ENCODE results near the gene LDLRAD4. TPM values are rescaled to one million over a fixed set of nuclear protein-coding genes. Genes with fewer than 3 reads are reported as not detected.
"Not testable (repeated sequence)": the region's sequence is repeated elsewhere in the genome, so short reads cannot be mapped to it uniquely, and the experiment has no call there.

The LDLRAD4 gene
- polyA plus RNA-seq, 3 donors = 10.3 to 11.5 (median 10.9) TPM

DNA sequence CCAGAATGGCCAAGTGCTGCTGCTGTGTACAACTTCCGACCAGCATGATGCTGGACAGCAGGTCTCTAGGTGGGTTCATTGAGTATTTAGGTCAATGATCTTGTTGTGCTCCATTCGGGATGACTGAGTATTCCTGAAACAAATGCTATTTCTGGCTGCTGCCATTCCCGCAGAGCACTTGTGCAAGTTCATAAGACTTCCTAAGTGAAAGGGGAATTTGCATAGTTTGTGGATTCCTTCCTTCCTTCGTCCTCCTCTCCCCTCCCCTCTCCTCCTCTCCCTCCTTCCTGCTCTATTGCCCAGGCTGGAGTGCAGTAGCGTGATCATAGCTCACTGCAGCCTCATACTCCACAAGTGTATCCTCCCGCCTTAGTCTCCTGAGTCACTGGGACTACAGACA, 40.4 kb downstream of the LDLRAD4 start:
- no peak for DNase-seq (ENCODE audit: extremely low read depth in 1 of 11, low read depth in 9 of 11, low spot score in 4 of 11)

DNA sequence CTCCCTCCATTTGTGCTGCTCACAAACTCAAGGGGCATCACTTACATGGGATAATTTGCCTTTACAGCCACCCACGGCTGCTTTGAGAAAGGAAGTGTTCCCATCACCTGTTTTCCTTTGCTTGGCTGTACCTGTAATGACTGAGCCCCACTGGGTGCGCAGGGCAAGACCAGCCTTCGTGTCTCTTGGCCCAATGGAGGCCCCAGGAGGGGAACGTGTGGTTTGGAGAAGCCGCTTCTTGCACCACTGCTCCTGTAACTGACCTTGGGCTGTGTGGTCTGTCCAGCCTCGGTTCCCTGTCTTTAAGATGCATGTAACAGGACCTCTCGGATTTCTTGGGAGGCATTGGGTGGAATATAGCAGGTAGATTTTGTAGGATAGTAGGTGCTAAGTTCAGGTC, 41.1 kb downstream of the LDLRAD4 start:
- DNase-seq (ENCODE audit: extremely low read depth in 1 of 11, low read depth in 9 of 11, low spot score in 4 of 11) = no peak

DNA sequence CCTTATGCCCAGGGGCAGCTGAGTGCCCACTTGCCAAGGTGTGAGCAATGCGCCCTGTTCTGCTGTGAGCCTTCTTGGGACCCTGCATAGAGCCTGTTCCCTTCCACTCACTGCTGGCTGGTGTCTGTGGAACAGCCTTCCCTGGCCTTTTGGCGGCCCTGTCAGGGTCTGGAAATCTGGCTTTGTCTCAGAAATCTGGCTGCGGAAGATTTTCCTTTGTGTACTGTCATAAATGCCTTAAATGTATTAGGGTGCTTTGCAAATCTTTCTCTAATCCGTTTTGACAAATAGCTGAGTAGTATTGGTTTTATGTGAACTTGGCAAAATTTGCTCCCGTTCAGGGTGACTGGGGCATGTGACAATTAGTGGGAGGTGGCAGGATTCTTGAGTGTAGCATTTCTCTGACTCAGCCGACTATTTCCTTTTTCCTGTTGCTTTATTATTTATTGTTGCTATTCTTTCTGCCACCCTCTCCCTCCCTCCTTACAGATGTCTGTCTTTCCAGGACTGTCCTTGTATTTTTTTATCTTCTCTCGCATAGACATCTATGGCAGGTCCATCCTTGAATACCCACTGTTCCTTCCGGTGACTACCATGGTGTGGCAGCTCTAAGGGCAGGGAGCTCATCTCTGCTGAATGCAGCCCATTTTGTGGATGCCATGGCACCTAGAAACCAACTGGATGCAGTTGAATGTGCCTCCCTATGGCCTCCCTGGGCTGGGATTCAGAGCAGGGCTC, 41.8 kb downstream of the LDLRAD4 start:
- no peak for DNase-seq (ENCODE audit: extremely low read depth in 1 of 11, low read depth in 9 of 11, low spot score in 4 of 11)

DNA sequence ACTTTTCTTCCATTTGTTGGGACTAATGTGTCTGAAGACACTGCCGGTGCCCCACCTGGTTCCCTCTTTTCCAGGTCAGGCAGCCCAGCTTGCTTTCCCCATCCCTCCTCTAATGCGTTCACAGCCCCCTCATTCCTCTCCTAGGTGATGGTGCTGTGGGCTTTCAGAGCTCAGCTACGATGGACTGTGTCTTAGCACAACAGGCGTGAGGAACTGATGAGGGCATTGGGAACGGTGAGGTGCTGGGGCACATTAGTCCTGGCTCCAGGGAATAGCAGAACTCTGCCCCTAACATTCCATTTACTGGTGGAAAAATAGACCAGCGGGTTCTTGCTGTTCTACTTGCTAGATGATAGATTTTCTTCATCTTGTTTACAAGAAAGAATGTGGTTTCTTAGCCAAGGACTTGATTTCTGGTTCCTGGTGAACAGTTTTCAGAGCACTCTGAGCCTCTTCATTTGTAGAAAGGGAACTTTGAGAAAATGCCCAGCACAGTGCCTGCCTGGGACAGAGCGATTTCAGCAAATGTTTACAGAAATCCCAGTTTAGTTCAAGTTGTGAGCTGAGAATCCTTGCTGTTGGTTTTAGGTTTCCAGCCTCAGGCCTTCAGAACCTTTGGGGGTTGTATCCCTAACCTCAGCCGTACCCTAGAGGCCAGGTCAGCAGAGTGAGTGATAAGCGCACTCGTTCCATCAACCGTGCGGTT, 42.5 kb downstream of the LDLRAD4 start:
- no peak for DNase-seq (ENCODE audit: extremely low read depth in 1 of 11, low read depth in 9 of 11, low spot score in 4 of 11)

DNA sequence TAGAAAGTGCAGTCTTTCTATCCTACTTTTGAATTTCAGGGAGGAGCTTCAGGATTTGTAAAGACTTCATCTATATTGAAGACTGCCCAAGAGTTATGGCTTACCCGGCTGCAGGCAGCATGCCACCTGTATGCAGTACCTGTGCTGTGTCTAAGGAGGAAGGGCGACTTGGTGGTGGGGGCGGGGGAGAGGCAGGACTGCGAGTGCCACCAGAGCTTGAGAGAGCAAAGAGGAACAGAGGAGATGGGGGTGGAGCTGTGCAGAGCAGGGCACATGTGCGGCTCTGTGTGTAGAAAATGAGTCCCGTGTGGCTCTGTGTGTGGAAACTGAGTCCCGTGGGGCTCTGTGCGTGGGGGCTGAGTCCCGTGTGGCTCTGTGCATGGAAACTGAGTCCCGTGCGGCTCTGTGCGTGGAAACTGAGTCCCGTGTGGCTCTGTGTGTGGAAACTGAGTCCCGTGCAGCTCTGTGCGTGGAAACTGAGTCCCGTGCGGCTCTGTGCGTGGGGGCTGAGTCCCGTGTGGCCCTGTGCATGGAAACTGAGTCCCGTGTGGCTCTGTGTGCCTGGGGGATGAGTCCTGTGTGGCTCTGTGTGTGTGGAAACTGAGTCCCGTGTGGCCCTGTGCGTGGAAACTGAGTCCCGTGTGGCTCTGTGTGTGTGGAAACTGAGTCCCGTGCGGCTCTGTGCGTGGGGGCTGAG, 43.2 kb downstream of the LDLRAD4 start:
- DNase-seq (ENCODE audit: extremely low read depth in 1 of 11, low read depth in 9 of 11, low spot score in 4 of 11) = no peak

DNA sequence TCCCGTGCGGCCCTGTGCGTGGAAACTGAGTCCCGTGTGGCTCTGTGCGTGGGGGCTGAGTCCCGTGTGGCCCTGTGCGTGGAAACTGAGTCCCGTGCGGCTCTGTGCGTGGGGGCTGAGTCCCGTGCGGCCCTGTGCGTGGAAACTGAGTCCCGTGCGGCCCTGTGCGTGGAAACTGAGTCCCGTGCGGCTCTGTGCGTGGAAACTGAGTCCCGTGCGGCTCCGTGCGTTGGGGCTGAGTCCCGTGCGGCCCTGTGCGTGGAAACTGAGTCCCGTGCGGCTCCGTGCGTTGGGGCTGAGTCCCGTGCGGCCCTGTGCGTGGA, 43.8 kb downstream of the LDLRAD4 start:
- not testable (repeated sequence) for DNase-seq (ENCODE audit: extremely low read depth in 1 of 11, low read depth in 9 of 11, low spot score in 4 of 11)

DNA sequence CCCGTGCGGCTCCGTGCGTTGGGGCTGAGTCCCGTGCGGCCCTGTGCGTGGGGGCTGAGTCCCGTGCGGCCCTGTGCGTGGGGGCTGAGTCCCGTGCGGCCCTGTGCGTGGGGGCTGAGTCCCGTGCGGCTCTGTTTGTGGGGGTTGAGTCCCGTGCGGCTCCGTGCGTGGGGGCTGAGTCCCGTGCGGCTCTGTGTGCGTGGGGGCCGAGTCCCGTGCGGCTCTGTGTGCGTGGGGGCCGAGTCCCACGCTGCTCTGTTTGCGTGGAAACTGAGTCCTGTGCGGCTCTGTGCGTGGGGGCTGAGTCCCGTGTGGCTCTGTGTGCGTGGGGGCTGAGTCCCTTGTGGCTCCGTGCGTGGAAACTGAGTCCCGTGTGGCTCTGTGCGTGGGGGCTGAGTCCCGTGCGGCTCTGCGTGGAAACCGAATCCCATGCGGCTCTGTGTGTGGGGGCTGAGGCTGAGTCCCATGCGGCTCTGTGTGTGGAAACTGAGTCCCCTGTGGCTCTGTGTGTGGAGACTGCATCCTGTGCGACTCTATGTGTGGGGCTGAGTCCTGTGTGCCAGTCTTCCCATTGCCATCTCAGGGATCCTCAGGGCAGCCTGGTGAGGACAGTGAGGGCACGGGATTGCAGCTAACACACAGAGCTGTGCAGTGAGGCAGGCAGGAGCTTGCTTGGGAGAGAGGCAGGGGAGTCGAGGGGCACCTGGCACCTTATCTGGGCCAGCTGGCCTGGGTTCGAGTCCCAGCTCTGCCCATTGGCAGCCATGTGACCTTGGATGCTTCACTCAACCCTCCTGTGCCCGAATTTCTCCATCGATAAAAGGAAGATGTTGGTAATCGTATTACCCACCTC, 44.5 kb downstream of the LDLRAD4 start:
- no peak for DNase-seq (ENCODE audit: extremely low read depth in 1 of 11, low read depth in 9 of 11, low spot score in 4 of 11)

DNA sequence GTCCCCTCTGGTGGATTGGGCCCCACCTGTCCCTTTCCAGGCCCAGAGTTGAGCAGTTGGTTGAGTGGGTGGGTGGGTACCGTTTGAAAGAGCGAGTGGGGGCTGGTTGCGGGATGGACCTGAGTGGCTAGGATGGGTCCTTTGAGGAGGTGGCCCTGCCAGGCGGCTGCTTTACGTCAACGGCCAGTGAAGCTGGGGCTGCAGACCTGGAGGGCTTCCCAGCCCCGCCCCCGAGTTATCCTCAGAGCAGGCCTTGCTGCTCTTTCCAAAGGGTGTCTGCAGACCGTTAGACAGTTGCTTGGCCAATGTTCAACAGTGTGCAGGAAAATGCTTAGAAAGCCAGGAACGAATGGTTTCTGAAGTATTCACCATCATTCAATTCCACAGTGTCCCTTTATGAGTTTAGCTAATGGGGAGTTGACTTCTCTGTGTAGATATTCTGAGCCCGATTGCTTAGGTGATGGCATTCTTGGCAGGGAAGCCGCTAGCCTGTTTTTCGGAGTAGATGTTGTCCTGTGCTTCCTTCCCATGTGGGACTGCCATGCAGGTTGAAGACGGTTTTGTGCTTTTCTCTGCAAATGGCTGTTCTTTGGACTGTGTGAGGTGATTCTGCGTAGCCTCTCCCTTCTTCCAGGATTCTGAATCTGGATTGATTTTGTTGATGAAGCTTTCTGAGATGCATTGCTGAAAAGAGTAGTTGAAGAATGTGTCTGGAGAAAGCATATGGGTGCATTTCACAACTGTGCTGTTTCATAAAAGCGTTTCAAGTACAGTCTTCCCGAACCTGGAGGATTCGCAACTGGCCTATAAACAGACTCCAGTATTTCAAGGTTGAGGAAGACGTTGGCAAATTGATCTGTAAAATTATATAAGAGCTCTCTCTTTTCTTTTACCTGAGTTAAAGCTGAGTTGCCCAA, 45.8 kb downstream of the LDLRAD4 start:
- no peak for DNase-seq (ENCODE audit: extremely low read depth in 1 of 11, low read depth in 9 of 11, low spot score in 4 of 11)

DNA sequence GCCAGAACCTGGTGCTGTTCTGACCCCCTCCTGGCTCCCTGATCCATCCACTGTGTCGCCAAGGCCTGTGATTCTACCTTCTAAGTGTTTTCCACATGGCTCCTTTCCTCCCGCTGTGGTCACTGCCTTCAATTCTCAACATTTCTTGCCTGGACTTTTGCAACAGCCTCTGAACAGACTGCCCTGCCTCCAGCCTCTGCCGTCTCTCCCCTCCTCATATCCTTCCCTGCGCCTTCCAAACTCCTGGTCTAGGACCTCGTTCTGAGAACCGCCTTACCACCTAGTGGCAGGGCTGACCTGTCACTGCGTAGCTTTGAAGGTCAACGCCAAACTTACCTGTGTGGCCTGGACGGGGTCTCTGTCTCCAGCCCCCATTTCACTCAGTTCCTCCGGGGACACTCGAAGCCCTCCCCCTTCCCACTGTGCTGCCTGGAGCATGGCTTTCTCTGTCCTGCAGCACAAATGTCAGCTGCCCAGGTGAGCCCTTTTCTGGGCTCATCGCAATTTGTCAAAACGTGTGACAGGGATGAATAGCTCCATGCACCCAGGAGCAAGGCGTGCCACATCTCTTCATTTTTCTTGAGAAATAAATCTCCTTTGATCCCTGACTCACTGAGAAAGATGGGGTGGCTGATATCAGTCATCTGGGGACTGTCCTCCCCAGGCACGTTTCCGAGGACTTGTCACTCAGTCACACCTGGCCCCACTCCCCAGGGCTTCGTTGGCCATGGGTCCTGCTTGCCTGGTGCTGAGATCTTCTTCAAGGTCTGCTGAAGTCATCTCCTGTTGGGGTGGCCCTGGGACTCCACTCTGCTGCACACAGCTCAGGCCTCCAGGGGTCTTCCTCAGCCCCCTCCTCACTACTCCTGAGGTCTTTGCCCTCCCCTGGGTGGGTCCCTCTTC, 46.7 kb downstream of the LDLRAD4 start:
- no peak for DNase-seq (ENCODE audit: extremely low read depth in 1 of 11, low read depth in 9 of 11, low spot score in 4 of 11)

DNA sequence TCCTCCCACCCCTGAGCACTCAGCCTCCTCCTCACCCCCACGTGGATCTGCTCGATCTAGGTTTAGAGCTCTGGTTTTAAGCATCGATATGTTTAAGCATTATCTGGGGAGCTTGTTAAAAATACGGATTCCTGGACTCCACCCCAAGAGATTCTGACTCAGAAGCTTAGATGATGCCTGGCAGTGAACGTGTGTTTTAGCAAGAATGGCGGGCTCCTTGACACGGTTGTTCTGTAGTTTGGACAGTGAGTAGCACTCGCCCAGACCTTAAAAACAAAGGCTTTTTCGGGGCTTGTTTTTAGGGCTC, 47.3 kb downstream of the LDLRAD4 start:
- no peak for DNase-seq (ENCODE audit: extremely low read depth in 1 of 11, low read depth in 9 of 11, low spot score in 4 of 11)

DNA sequence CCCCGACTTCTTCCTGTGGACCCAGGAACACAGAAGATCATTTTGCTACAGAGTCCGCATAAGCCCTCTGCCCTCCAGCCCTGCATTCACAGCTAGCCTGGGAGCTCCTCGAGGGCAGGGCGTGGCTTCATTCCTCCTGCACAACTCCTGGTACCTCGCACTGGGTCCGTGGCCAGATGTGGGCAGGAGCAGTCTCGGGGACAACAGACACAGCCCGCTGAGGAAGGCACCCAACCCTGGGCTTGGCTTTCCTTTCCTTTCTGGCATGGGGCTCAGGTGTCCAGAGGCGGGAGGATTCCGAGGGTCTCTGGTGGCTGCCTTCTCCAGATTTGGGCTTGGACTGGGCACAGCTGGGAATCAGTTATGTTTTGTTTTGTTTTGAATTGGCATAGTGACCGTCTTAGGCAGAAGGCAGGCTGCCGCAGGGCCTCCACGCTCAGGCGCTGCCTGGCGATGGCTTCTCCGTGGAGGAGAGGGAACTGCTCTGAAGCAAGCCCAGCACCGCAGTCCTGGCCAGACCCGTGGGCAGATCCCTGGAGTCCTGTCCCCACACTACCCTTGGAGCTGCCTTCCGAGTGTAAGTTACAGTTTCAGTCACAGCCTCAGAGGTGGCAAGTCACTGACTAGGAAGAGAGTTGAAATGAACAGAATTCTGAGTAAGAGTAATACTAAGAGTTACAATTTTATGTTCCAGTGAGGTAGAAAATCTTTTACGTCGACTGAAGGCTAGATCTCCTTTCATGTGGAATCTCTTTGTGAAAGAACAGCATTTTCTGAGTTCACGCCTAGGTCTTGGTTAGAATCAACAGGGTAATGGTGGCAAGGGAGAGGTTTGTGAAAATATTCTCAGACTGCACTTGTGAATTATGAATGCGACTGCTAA, 47.9 kb downstream of the LDLRAD4 start:
- no peak for DNase-seq (ENCODE audit: extremely low read depth in 1 of 11, low read depth in 9 of 11, low spot score in 4 of 11)

DNA sequence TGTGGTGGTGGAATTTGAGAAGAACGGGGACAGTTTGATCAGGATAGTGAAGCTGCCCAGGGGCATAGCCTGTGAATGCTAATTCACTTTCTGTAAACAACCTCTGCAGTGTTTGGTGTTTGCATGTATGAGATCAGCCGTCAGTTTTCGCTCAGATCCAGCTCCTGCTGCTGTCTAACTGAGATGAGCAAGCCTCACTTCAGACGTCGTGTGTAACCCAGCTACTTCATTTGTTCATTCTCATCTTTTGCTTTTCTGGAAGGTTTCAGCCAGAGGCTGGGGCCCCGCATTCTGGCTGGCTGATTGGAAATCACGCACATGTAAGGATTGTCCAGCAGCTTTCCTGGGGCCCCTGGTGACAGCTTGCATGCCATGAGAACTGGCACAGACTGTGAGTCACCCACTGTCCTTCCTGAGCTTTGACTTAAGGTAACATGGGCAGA, 48.9 kb downstream of the LDLRAD4 start:
- DNase-seq (ENCODE audit: extremely low read depth in 1 of 11, low read depth in 9 of 11, low spot score in 4 of 11) = no peak

DNA sequence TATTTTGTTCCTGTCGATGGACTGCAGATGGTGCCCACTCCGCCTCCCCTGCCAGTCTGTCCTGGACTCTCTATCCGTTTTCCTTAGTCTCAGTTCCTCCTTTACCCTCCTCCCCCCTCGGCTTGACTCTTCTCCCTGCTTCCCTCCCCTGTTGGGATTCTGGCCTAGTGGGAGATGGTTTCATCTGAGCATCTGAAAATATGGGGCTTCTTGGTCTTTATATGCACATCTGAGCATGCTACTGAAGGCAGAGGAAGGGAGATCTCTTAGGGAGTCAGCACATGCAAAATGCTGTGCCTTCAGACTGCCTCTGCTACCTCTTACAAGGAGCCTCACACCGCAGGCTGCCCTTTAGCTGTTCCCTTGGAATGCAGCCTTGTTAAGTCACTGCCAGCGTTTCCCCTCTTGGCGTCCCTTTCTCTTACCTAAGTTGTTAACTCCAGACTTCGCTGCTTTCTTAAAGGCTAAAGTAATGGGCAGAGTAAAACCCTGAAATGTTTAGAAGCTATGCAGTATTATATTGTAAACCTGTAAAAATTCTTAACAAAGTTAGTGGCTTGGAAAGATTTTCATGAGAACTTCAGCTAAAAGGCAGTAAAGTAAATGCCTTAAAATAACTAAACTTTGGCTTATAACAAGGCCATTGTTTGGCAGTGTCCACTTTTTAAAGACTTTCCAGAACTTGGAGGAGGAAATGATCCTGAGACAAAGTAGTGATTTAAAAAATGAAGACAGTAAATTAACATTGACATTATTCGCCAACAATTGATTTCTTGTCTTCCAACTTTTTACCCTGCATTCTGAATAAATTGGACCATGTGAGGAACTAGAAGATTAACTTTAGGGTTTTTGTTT, 49.8 kb downstream of the LDLRAD4 start:
- no peak for DNase-seq (ENCODE audit: extremely low read depth in 1 of 11, low read depth in 9 of 11, low spot score in 4 of 11)

DNA sequence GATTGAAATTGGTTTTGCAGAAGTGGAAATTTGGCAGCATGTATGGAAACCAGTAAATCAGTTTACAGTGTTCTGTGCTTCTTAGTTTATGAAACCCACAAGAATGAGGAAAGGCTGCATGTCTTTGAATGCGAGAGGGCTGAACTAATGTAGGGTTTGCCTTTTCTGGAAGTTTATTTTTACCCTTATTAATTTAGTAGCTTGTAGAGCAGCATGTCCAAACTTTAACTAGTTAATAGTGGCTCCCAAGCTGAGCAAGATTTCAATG, 50.4 kb downstream of the LDLRAD4 start:
- no peak for DNase-seq (ENCODE audit: extremely low read depth in 1 of 11, low read depth in 9 of 11, low spot score in 4 of 11)

DNA sequence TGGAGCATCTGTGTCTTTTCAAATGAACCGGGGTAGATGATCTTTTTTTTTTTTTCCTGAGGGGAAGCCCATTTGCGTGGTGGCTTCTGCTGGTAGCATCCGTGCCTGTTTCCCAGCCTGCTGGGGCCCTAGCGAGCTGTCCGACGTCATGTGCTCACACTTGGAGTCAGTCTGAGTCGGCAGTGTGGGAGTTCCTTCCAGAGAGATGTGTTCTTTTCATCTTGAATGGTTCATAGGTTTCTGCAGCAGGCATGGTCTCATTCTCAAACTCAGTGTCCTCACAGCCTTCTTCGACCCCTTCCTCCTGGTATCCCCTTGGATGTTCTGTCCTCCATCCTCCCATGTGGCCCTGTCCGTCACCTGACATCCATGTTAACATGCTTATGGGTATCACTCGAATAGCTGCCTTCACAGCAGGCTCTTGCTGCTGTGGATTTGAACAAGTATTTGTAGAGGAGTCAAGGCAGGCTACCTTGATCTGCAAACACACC, 51.0 kb downstream of the LDLRAD4 start:
- no peak for DNase-seq (ENCODE audit: extremely low read depth in 1 of 11, low read depth in 9 of 11, low spot score in 4 of 11)

DNA sequence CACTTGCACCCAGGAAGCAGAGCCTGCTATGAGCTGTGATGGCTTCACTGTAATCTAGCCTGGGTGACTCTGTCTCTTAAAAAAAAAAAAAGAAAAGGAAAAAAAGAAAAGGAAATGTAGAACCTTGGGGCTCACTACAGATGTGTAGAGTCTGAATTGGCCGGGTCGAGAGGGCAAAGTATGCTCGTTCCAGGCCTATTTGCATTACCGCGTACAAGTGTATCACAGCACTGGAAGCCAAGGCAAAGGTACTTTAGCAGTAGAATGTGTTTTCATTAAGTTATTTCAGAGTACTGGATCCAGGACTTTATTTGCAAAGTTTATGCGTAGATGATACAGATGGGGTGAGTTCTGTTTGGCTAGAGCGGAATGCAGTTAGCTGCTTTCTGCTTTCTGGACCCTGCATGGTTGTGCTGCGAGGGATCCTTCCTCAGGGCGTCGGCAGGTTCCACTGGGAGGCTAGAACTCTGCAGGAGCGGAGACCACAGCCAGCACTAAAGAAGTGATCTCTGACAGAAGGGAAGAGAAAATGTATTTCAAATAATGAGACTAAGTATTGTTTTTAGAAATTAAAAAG, 51.8 kb downstream of the LDLRAD4 start:
- no peak for DNase-seq (ENCODE audit: extremely low read depth in 1 of 11, low read depth in 9 of 11, low spot score in 4 of 11)
